ENCODE measurements around the gene PRDM7.

DNA sequence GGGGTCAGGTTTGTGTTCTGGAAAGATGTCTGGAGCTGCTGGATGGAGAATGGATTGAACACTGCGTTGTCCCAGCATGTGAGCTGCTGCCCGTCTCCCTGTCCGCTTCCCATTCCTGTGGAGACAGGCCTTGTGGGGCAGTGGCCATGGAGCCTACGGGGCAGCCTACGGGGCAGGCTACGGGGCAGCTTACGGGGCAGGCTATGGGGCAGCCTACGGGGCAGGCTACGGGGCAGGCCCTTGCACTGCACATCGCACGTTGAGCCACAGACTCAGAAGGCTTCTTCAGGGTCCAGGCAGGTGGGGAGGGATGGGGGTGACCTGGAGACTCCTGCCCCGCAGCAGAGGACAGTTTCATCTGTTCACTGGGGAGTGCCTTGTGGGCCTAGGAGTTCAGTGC is 48.1 kb downstream of the PRDM7 start:
- TF ChIP-seq, protein P1, sequence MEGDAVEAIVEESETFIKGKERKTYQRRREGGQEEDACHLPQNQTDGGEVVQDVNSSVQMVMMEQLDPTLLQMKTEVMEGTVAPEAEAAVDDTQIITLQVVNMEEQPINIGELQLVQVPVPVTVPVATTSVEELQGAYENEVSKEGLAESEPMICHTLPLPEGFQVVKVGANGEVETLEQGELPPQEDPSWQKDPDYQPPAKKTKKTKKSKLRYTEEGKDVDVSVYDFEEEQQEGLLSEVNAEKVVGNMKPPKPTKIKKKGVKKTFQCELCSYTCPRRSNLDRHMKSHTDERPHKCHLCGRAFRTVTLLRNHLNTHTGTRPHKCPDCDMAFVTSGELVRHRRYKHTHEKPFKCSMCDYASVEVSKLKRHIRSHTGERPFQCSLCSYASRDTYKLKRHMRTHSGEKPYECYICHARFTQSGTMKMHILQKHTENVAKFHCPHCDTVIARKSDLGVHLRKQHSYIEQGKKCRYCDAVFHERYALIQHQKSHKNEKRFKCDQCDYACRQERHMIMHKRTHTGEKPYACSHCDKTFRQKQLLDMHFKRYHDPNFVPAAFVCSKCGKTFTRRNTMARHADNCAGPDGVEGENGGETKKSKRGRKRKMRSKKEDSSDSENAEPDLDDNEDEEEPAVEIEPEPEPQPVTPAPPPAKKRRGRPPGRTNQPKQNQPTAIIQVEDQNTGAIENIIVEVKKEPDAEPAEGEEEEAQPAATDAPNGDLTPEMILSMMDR (IDR thresholded peaks at IDR 0.05), result no peak
- TF ChIP-seq POLR2A (IDR thresholded peaks at IDR 0.05), result no peak

All from esophagus squamous epithelium (tissue), 4 donors.